GM13976 (cell line): Measurements from ENCODE around the gene PFKFB3.

Experiments
- DNase-seq: peaks from one replicate; pipeline ENCODE4 v3.0.0; 2012; ENCODE audit warnings: low spot score
- CTCF ChIP-seq: IDR thresholded peaks from 2 replicates; pipeline ENCODE4 v1.5.1; 2012; ENCODE audit warnings: borderline replicate concordance, mild to moderate bottlenecking; ENCODE audit not compliant: insufficient read depth; ENCODE audit errors: extremely low read depth, missing control alignments, control extremely low read depth
- in situ Hi-C: fragments of 300-500 bp; cut with MboI; formaldehyde crosslinking; loops from one replicate; pipeline ENCODE4 v1.12.0; 2022; ENCODE audit warnings: low sequenced_read_pairs, mixed read lengths, inconsistent platforms; ENCODE audit not compliant: unreplicated experiment

Gene PFKFB3

GRCh38 chr10:6301488-6302075 lies 98.8 kb downstream of the PFKFB3 start:
- no peak for DNase-seq
- in situ Hi-C loops = no loop called here

More at GRCh38 chr10:6301488-6302075, 98.8 kb downstream of the PFKFB3 start:
- no peak for TF ChIP-seq CTCF
